ENCODE results near the gene OR9A4. TPM values are rescaled to one million over a fixed set of nuclear protein-coding genes. Genes with fewer than 3 reads are reported as not detected.

The OR9A4 gene
- total RNA-seq, 1 donor from 2014 or later: 0.31 TPM

DNA sequence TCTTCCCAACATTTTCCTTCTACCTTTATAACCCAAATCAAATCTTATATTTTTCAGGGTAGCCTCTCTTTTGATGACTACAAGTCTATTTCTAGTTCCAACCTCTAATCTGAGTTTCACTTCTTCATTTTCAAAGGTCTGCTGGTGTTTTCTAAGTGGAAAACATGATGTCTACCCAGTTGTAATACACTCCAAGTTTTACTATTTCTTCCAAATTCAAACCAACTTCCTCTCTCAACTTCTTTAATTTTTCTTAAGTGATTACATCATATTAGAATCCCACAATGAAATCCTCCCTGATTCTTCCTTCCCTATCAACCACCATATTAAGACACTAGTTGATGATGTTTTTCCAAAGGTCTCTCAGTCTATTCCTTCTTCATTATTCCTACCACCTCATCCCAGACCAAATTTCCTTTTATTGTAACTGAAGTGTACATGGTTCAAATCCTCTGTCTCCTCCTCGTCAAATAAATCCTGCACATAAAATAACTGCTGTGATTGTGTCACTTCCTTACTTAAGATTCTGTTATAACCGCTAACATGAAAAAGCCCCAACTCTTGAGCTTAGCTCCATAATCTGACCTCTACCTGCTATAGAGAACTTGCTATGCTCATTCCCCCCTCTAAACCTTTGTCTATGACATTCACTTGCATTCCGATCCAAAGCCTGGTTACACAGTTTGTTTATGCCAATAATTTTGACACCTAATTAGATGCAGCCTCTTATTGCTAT, 44.7 kb downstream of the OR9A4 start:
- Mint-ChIP-seq H3K4me1 (ENCODE audit: low read depth) (no peaks in the 10 kb centered on the region), H3K36me3 (ENCODE audit: insufficient read depth) (no peaks in the 10 kb centered on the region), H3K9me3 (ENCODE audit: low read depth) (peaks cover 7% of the 10 kb centered on the region), H3K27me3 (no peaks in the 10 kb centered on the region), H3K27ac (no peak overlapping the region), H3K4me3 (ENCODE audit: low read depth) (no peak overlapping the region)
- DNase-seq (ENCODE audit: low spot score, unreplicated experiment): no peak
- TF ChIP-seq, protein P1, sequence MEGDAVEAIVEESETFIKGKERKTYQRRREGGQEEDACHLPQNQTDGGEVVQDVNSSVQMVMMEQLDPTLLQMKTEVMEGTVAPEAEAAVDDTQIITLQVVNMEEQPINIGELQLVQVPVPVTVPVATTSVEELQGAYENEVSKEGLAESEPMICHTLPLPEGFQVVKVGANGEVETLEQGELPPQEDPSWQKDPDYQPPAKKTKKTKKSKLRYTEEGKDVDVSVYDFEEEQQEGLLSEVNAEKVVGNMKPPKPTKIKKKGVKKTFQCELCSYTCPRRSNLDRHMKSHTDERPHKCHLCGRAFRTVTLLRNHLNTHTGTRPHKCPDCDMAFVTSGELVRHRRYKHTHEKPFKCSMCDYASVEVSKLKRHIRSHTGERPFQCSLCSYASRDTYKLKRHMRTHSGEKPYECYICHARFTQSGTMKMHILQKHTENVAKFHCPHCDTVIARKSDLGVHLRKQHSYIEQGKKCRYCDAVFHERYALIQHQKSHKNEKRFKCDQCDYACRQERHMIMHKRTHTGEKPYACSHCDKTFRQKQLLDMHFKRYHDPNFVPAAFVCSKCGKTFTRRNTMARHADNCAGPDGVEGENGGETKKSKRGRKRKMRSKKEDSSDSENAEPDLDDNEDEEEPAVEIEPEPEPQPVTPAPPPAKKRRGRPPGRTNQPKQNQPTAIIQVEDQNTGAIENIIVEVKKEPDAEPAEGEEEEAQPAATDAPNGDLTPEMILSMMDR (IDR thresholded peaks at IDR 0.05; ENCODE audit: unreplicated experiment): no peak

Other genes starting within 250 kb of the OR9A4 start
- 52.3 and 52.8 TPM in 2 replicates for gene DENND11, start 214.2 kb upstream of the OR9A4 start, total RNA-seq
- gene WEE2, start 208.0 kb upstream of the OR9A4 start, total RNA-seq: 0.16 and 0.36 TPM in 2 replicates
- 129 and 132 TPM in 2 replicates for gene SSBP1, start 178.0 kb upstream of the OR9A4 start, total RNA-seq
- 3.1 and 3.9 TPM in 2 replicates for gene TAS2R3, start 152.3 kb upstream of the OR9A4 start, total RNA-seq
- gene TAS2R4, start 139.7 kb upstream of the OR9A4 start, total RNA-seq: 2.4 and 3.7 TPM in 2 replicates
- 5.0 and 6.4 TPM in 2 replicates for gene TAS2R5, start 126.2 kb upstream of the OR9A4 start, total RNA-seq
- gene PRSS37, start 74.9 kb upstream of the OR9A4 start, total RNA-seq: not detected in 2 replicates
- not detected in 2 replicates for gene CLEC5A, start 30.6 kb downstream of the OR9A4 start, total RNA-seq
- gene TAS2R38, start 57.4 kb downstream of the OR9A4 start, total RNA-seq: not detected in 2 replicates
- gene MGAM, start 79.5 kb downstream of the OR9A4 start, total RNA-seq: 2.0 and 2.5 TPM in 2 replicates
- gene MGAM2, start 195.3 kb downstream of the OR9A4 start, total RNA-seq: 1.2 and 1.6 TPM in 2 replicates